HG03103 (cell line): Measurements from ENCODE around the gene EWSR1.
"Not testable (repeated sequence)": the region's sequence is repeated elsewhere in the genome, so short reads cannot be mapped to it uniquely, and the experiment has no call there.

Experiments used
- ATAC-seq: cut with Tn5 transposase; IDR thresholded peaks from one replicate; pipeline ENCODE4 v1.9.1; 2021; ENCODE audit warnings: low read depth; ENCODE audit not compliant: unreplicated experiment

The EWSR1 gene

GRCh38 chr22:29334696-29335344 is 66.8 kb downstream of the EWSR1 start:
- ATAC-seq = no peak

GRCh38 chr22:29335656-29336055 is 67.6 kb downstream of the EWSR1 start:
- ATAC-seq = no peak

- no peak for ATAC-seq
These were observed 68.9 kb downstream of the EWSR1 start for GRCh38 chr22:29336751-29337490.

GRCh38 chr22:29337631-29338284 is 69.7 kb downstream of the EWSR1 start:
- no peak for ATAC-seq

GRCh38 chr22:29338398-29338797 is 70.3 kb downstream of the EWSR1 start:
- no peak for ATAC-seq

GRCh38 chr22:29339381-29340235 is 71.5 kb downstream of the EWSR1 start:
- no peak for ATAC-seq

- no peak for ATAC-seq
These were observed 72.5 kb downstream of the EWSR1 start for GRCh38 chr22:29340566-29340965.

GRCh38 chr22:29341056-29341848 is 73.2 kb downstream of the EWSR1 start:
- no peak for ATAC-seq

GRCh38 chr22:29341849-29342127 is 73.7 kb downstream of the EWSR1 start:
- no peak for ATAC-seq

GRCh38 chr22:29342177-29342576 is 74.1 kb downstream of the EWSR1 start:
- ATAC-seq = no peak

GRCh38 chr22:29342577-29343312 is 74.7 kb downstream of the EWSR1 start:
- ATAC-seq = no peak

- ATAC-seq = no peak
These were observed 75.3 kb downstream of the EWSR1 start for GRCh38 chr22:29343313-29343805.

GRCh38 chr22:29344137-29344536 is 76.1 kb downstream of the EWSR1 start:
- ATAC-seq = no peak

GRCh38 chr22:29344889-29345288 is 76.8 kb downstream of the EWSR1 start:
- ATAC-seq = not testable (repeated sequence)

GRCh38 chr22:29345932-29346331 is 77.9 kb downstream of the EWSR1 start:
- no peak for ATAC-seq

- ATAC-seq = no peak
These were observed 78.6 kb downstream of the EWSR1 start for GRCh38 chr22:29346659-29347058.

GRCh38 chr22:29348041-29348440 is 80.0 kb downstream of the EWSR1 start:
- ATAC-seq = no peak

GRCh38 chr22:29348956-29349355 is 80.9 kb downstream of the EWSR1 start:
- no peak for ATAC-seq
